HTERT RPE-1 (cell line): Measurements from ENCODE around the gene ZFAND2B.

Experiments
- in situ Hi-C: fragments of 300-500 bp; cut with MboI; formaldehyde crosslinking; loops from 4 replicates; pipeline ENCODE4 v1.14.3; 2020; ENCODE audit warnings: low sequenced_read_pairs

The ZFAND2B gene

GRCh38 chr2:219204425-219205164 is 2.0 kb upstream of the ZFAND2B start:
- in situ Hi-C loops: no loop called here

- in situ Hi-C loops: no loop called here
Measured at GRCh38 chr2:219205165-219205538, 1.4 kb upstream of the ZFAND2B start.

- in situ Hi-C loops: no loop called here
Measured at GRCh38 chr2:219205981-219206327, 628 bp upstream of the ZFAND2B start.

GRCh38 chr2:219207134-219207883 is 727 bp downstream of the ZFAND2B start:
- in situ Hi-C loops: no loop called here

- in situ Hi-C loops: no loop called here
Measured at GRCh38 chr2:219207884-219208740, 1.5 kb downstream of the ZFAND2B start.

GRCh38 chr2:219209236-219210195 is 2.9 kb downstream of the ZFAND2B start:
- in situ Hi-C loops: no loop called here

- in situ Hi-C loops: no loop called here
Measured at GRCh38 chr2:219210196-219210885, 3.8 kb downstream of the ZFAND2B start.

- in situ Hi-C loops: no loop called here
Measured at GRCh38 chr2:219210886-219211362, 4.3 kb downstream of the ZFAND2B start.

GRCh38 chr2:219213026-219213415 is 6.4 kb downstream of the ZFAND2B start:
- in situ Hi-C loops: no loop called here

GRCh38 chr2:219213486-219214071 is 7.0 kb downstream of the ZFAND2B start:
- in situ Hi-C loops: no loop called here

GRCh38 chr2:219214141-219214540 is 7.6 kb downstream of the ZFAND2B start:
- in situ Hi-C loops: no loop called here

- in situ Hi-C loops: no loop called here
Measured at GRCh38 chr2:219214786-219215185, 8.2 kb downstream of the ZFAND2B start.

GRCh38 chr2:219215871-219216534 is 9.4 kb downstream of the ZFAND2B start:
- in situ Hi-C loops: no loop called here

GRCh38 chr2:219216535-219216915 is 9.9 kb downstream of the ZFAND2B start:
- in situ Hi-C loops: no loop called here

- in situ Hi-C loops: no loop called here
Measured at GRCh38 chr2:219218217-219218731, 11.7 kb downstream of the ZFAND2B start.

- in situ Hi-C loops: no loop called here
Measured at GRCh38 chr2:219218732-219219701, 12.4 kb downstream of the ZFAND2B start, which contains the start of gene ABCB6. TSS of gene ABCB6 (minus strand) at chr2:219218958. CDS start at chr2:219218673, 285 bp downstream.

- in situ Hi-C loops: no loop called here
Measured at GRCh38 chr2:219219784-219220532, 13.4 kb downstream of the ZFAND2B start.
